ENCODE results near the gene HS3ST5.

The HS3ST5 gene

DNA sequence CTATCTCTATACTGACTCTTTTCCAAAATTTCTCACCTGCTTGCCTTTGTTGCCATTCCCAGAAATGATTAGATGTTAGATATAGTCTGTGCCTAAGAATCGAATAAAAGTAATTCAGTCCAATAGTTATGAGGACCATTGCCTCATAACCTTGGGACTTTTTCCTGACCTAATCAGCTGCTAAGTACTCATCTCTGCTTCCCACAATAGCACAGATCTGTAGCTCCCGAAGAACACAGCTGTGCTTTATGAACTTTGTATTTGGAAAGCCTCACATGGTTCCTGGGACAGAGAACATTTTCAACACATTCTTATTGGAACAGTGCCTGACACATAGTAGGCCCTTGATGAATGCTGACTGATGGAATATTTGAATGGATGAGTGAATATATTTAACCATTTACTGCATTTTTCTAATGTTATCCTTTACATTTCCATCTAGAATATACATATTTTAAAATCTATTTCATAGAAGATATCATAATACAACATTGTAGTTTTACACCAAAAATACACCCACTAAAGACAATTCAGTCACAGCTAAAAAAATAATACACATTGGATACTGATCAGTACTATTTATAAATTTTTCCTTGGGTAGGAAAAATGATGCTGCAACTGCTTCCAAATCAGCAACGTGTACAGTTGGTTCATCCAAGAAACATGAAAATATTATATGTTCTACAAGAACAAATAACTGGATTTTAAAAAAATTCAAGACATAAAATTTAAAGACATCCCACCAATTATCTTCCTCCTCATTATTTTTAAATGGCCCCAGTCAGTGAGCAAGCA, 53.9 kb downstream of the HS3ST5 start:
- TF ChIP-seq, protein P1, sequence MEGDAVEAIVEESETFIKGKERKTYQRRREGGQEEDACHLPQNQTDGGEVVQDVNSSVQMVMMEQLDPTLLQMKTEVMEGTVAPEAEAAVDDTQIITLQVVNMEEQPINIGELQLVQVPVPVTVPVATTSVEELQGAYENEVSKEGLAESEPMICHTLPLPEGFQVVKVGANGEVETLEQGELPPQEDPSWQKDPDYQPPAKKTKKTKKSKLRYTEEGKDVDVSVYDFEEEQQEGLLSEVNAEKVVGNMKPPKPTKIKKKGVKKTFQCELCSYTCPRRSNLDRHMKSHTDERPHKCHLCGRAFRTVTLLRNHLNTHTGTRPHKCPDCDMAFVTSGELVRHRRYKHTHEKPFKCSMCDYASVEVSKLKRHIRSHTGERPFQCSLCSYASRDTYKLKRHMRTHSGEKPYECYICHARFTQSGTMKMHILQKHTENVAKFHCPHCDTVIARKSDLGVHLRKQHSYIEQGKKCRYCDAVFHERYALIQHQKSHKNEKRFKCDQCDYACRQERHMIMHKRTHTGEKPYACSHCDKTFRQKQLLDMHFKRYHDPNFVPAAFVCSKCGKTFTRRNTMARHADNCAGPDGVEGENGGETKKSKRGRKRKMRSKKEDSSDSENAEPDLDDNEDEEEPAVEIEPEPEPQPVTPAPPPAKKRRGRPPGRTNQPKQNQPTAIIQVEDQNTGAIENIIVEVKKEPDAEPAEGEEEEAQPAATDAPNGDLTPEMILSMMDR (IDR thresholded peaks at IDR 0.05; ENCODE audit: extremely low read depth, missing control alignments): no peak
- no peak for DNase-seq (ENCODE audit: low spot score)

GRCh38 chr6:114287461-114287860, 55.4 kb downstream of the HS3ST5 start:
- TF ChIP-seq, protein P1 (IDR thresholded peaks at IDR 0.05; ENCODE audit: extremely low read depth, missing control alignments): no peak

DNA sequence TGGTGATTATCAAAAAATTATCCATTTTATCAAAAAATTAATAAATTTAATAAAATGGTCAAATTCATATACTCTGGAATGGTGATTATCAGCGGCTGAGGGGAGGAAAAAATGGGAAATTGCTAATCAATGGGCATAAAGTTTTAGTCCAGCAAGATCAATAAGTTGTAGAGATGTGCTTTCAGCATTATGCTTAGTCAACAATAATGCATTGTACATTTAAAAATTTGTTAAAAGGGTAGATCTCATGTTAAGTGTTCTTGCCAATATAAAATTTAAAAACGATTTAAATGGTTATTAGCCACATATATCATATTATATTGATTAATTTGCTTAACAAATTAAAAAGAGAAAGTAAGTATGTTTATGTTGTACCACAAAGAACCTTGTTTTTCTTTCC, 56.6 kb downstream of the HS3ST5 start:
- TF ChIP-seq, protein P1 (IDR thresholded peaks at IDR 0.05; ENCODE audit: extremely low read depth, missing control alignments): no peak
- DNase-seq (ENCODE audit: low spot score): no peak

More at GRCh38 chr6:114287461-114287860, 55.4 kb downstream of the HS3ST5 start:
- DNase-seq (ENCODE audit: low spot score): no peak

DNA sequence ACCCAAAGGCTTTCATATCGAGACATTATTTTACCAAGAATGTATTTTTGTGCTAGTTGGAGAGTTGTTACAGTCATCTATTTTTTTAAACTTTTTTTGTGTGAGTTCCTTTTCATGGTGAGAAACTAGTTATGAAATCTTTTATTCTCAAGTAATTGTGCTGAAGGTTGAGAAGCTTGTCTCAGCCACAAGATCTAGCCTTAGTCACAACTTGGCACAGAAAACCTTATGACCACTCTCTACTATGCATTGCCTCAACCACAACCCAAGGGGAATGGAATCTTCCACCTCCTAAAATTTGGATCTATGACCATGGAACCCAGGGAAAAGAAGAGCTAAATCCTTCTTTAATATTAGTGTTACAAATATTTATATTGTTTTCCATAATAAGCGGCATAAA, 58.5 kb downstream of the HS3ST5 start:
- DNase-seq (ENCODE audit: low spot score): no peak
- TF ChIP-seq, protein P1 (IDR thresholded peaks at IDR 0.05; ENCODE audit: extremely low read depth, missing control alignments): no peak

DNA sequence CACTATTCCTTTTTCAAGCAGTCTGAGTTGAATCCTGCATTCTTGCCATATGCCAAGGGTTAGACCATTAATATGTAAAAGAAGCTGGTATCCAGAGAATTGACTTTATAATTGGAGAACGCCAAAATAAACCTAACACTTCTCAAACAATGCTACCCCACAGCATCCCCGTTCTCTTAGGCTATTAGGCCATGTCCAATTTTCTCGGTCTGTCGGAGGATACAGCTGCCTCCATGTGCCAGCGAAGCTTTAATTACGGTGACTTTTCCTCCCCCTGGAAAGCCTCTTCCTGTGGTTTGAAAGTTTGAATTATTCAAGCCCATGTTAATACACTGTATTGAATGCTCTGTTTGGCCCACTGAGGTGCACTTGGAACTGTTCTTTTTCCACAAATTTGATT, 60.5 kb downstream of the HS3ST5 start:
- DNase-seq (ENCODE audit: low spot score): no peak
- TF ChIP-seq, protein P1 (IDR thresholded peaks at IDR 0.05; ENCODE audit: extremely low read depth, missing control alignments): no peak

- no peak for DNase-seq (ENCODE audit: low spot score)
- TF ChIP-seq, protein P1 (IDR thresholded peaks at IDR 0.05; ENCODE audit: extremely low read depth, missing control alignments): no peak
Measured at GRCh38 chr6:114281496-114281895, 61.3 kb downstream of the HS3ST5 start.

DNA sequence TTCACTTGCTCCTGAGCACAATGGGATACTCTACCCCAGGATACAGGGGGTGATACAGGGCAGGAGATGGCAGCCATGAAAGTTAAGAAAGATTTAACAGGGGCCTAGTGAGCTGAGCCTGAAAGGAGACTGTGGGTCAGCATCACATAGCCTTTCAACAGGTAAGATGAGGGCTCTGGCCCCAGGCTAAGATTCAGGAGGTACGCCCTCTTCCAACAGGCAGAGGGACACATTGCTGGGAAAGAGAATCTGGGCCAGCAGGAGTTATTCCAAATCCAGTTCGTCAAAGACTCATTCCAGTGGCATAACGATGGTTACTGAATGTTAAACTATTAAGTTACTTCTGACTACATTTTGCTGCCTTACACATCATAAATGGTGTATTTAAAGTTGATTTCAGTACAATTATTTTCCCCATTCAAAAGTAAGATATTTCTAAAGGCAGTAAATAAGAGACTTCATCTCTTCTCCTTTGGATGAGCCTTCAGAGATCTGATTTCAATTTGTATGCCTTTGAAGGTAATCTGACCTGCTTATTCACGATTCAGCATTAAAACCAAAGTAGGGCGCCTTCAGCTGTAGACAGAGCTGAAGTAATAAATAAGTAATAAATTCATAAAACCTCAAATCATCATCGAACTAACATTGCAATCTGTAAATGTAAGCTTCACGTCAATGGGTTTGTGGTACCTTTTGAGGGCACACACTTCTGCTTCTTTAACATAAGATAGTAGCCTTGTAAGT, 62.4 kb downstream of the HS3ST5 start:
- TF ChIP-seq, protein P1 (IDR thresholded peaks at IDR 0.05; ENCODE audit: extremely low read depth, missing control alignments): no peak

More for the DNA sequence above, 62.4 kb downstream of the HS3ST5 start:
- DNase-seq (ENCODE audit: low spot score): no peak
